Effector CD8-positive, alpha-beta T cell (primary cell): ENCODE measurements around the gene TMEM132E.

Experiments used
- DNase-seq: peaks from one replicate; lab custom pipeline; 2025; lab: John Stamatoyannopoulos, UW

The TMEM132E gene

GRCh38 chr17:34568953-34569352 is 10.4 kb upstream of the TMEM132E start:
- DNase-seq = no peak

DNA sequence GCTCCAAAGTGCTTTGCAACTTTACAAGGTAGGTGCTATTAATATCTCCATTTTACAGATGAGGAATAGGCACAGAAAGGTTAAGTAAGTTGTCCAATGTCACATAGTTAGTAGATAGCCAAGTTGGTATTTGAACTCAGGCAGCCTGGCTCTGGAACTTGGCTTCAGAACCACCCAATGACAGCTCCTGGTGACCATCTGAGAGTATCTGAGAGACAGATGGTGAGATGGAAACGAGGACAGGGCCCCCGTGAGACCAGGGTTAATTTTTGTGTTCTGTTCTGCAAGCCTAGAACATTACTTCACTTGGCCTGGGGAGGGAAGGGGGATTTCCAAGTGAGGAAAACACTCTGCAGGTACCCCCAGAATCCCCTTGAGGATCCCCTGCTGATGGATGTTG is 9.8 kb upstream of the TMEM132E start:
- DNase-seq = no peak

DNA sequence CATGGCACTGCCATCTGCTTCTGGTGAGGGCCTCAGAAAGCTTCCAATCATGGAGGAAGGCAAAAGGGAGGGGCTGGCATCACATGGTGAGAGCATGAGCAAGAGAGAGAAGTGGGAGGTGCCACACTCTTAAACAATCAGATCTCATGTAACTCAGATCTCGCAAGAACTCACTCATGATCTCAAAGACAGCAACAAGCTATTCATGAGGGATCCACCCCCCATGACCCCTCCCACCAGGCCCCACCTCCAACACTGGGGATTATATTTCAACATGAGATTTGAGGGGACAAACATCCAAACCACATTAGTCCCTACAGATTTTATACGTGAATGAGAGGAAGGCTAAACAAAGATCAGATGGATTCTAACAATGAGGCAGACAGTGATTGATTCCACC is 8.9 kb upstream of the TMEM132E start:
- DNase-seq = no peak

GRCh38 chr17:34571428-34572130 is 7.8 kb upstream of the TMEM132E start:
- no peak for DNase-seq

- DNase-seq = no peak
Measured at GRCh38 chr17:34572483-34572882, 6.9 kb upstream of the TMEM132E start.

DNA sequence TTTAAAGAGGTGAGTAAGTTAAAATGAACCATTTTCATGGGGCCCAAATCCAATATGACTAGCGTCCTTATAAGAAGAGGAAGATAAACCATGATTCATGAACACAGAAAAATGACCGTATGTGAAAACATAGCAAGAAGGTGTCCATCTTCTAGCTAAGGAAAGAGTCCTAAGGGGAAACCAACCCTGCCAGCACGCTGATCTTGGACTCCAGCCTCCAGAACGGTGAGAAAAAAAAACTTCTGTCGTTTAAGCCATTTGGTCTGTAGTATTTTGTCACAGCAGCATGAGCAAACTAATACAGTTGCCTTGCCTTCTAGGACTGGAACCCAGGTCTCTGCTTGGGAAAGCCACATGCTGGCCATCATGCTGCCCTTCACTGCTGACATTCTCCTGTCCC is 4.2 kb upstream of the TMEM132E start:
- no peak for DNase-seq

- no peak for DNase-seq
Measured at GRCh38 chr17:34578016-34578415, 1.4 kb upstream of the TMEM132E start.

- DNase-seq = no peak
Measured at GRCh38 chr17:34578656-34579016, 746 bp upstream of the TMEM132E start.

DNA sequence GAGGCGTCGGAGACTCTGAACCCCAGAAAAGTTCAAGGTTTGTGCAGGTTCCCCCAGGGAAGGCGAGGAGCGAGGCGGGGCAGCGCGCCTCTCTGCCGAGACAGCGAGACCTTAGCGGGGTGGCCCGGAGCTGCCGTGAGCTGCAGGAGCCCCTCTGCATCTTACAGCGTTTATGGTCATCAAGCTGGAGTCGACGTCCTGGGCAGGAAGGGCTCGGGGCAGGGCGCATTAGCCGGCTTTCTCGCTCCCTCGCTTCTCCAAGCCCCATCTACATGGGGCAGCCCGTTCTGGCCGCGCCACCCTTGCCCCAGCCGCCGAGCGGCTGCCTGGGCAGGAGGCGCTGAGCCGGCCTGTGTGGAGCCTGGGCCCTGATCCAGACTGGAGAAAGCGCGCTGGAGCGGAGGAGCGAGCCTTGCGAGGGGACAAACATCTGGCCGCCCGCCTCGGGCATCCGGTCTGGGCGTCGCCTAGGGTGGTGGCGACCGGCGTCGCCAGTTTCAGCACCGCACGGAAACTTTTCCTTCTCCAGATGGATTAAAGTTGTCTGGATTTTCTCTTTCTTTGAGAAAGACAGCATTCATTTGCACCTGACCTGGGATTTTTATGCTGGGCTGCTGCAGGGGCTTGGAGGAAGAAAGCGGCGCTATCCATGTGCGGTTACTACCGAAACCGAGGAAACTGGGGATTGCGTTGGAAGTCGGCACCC is 750 bp downstream of the TMEM132E start:
- no peak for DNase-seq

- no peak for DNase-seq
Measured at GRCh38 chr17:34580685-34581445, 1.5 kb downstream of the TMEM132E start.

GRCh38 chr17:34581446-34582184 is 2.2 kb downstream of the TMEM132E start:
- no peak for DNase-seq

DNA sequence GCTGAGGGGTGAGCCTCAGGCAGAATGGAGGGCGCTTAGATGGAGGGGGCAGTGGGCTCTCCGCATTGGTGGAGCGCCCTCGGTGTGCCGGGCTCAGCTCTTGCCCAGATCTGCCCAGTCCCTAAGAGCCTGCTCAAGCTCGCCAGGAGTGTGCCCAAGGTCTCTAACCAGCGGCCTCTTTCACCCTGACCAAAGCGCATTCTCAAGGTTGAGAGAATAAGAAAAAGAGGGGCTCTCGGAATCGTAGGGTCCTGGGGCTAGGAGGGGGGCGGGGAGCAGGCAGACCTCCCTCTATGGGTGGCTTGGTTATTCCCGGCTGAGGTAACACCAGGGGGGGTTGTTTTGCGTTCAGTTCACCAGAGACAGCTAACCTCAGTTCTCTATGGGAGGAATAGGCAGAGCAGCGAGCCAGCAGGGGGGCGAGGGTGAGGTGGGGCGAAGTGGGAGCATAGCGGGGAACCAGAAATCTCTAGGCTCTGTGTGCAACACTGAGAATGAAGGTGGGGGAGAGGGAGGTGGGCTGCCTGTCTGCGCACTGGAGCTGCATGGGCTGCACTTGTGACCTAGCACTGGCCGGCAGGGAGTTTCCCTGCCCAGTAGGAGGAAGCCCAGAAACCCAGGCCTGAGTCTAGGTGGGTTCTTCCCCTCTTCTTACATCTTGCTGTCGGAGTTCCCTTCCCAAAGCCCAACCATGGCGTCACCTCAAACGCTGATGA is 3.0 kb downstream of the TMEM132E start:
- no peak for DNase-seq

DNA sequence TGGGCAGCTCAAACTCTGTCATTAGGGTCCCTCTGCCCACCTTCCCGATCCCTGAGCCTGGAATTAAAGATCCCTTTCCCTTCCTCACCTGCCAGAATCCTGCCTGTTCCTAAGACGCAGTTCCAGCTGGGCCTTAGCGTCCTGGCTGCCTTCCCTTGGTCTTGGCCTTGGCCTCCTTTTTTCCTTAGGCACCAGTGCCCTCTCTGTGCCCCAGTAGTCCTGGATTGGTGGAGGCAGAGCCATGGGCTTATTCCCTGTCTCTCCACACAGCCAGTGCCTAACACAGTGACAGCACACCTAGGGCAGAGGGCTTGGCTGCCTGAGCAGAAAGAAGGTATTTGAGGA is 3.5 kb downstream of the TMEM132E start:
- DNase-seq = no peak

- no peak for DNase-seq
Measured at GRCh38 chr17:34584805-34585416, 5.5 kb downstream of the TMEM132E start.

DNA sequence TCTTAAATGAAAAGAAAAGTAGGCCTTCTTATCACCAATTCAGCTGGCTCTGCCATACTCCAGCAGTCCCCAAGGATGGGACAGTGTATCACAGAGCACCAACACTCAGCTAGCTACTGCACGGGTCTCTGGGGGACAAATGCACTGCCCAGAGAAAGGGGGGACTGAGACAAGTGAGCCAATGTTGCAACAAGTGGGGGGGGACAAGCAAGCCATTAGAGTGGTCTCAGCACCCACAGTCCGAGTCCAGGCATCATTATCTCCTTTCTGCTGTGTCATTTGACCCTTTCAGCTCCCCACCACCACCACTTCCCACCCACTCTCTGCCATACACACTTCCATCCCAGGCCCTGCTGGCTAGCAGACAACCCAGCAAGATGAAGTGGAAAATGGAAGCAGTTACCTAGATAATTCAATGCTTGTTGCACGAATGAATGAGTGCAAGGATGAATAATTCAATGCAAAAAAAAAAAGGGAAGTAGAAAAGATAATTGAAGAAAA is 7.0 kb downstream of the TMEM132E start:
- no peak for DNase-seq

DNA sequence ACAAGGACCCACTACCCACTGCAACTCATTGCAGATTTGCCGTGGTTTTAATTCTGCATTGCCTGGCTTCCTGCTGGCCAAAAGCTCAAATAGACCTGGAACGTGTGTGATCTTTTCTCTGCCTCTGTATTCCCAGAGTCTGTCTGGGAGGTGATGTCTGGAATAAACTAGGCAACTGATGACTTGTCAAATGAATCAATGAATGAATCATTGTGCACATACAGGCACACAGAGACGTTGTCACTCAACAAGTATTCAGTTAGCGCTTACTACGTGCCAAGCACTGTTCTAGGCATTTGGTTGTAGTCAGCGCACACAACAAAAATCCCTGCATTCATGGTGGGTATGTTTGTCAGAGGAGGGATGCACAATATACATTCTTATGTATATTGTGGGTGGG is 8.9 kb downstream of the TMEM132E start:
- DNase-seq = no peak

GRCh38 chr17:34589120-34589965 is 10.0 kb downstream of the TMEM132E start:
- no peak for DNase-seq

DNA sequence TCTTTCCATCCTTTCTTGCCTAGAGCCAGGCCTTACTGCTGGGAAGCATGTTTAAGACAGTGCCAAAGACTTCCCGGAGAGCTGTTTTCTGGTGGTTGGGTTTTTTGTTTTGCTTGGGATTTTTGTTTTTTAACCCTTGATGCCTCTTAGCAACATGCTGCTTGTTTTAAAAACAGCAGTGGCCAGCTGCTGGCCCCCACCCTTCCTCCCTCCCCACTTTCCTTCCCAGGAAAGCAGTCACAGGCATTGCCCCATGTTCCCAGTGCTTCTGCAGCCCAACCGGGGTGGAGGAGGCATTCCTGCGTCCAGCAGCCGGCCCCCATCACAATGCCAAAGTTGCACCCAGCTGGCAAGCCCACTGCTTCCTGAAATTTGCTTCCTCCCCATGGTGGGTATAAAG is 12.6 kb downstream of the TMEM132E start:
- no peak for DNase-seq

DNA sequence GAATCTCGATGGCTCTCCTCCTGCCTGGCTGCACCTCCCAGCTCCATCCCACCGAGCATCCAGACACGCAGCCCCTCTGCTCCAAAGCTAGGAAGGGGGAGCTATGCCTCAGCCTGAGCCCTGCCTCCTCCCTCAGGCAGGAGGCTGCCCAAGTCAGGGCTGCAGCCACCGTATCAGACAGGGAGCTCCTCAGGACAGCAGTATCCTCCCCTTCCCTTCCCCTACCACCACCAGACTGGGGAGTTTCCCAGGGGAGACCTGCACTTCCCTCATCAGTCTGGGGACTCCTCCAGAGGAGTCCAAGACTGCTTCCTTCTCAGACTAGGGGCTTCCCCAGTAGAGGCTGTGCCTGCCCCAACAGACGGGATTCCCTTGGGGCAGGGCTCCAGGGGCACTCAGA is 17.5 kb downstream of the TMEM132E start:
- DNase-seq = no peak

GRCh38 chr17:34598161-34598776 is 18.9 kb downstream of the TMEM132E start:
- no peak for DNase-seq
